Measurements from ENCODE around the gene SFXN2. TPM values are rescaled to one million over a fixed set of nuclear protein-coding genes. Genes with fewer than 3 reads are reported as not detected.
A peak's percentile ranks its signal among the peaks of the same experiment; 100 is the strongest.

The SFXN2 gene
- total RNA-seq, 5 donors from 2014 or later (not counting 1 experiment from before 2014, with no cell fraction given): 9.2 to 32.6 (median 22.6) TPM

GRCh38 chr10:102678842-102679289, 35.6 kb upstream of the SFXN2 start:
- Mint-ChIP-seq H3K4me3 (no peak overlapping the region), H3K36me3 (peaks cover 18% of the 10 kb centered on the region), H3K27me3 (no peaks in the 10 kb centered on the region), H3K27ac (peak overlapping the region; percentile 49 to 73), H3K4me1 (peaks cover 48 to 61% (median 48%) of the 10 kb centered on the region in 3 donors), H3K9me3 (no peaks in the 10 kb centered on the region)
- CTCF ChIA-PET: interaction anchor here in 1 of 2 donors (0.6 kb wide), 1 partner anchor 666 kb away, joined by 3 read pairs; no protein-coding TSS in a partner anchor
- no peak for ATAC-seq (replicated peaks in 1 of 4)
- H3K4me3 ChIP-seq (ENCODE audit: control insufficient read depth in 1 of 2, extremely low read depth in 1 of 2, low read length in 1 of 2): no peak overlapping the region
- DNase-seq: peak in 1 of 35 experiments; percentile 22
- H3K4me1 ChIP-seq (ENCODE audit: control insufficient read depth in 1 of 2, extremely low read depth in 1 of 2, insufficient read depth in 2 of 2, low read length in 2 of 2): peaks cover 33 to 41% of the 10 kb centered on the region in 2 experiments
- WGBS (ENCODE audit: insufficient coverage): 65% methylated on average over 9 of the region's 9 CpGs
- no peaks in the 10 kb centered on the region for H3K9me3 ChIP-seq
- H3K27ac ChIP-seq (ENCODE audit: low read length): no peak overlapping the region
- no peaks in the 10 kb centered on the region for H3K27me3 ChIP-seq (replicated peaks in 1 of 2; ENCODE audit: control insufficient read depth in 2 of 2, extremely low read depth in 1 of 2, insufficient read depth in 2 of 2, low read length in 1 of 2)
- H3K36me3 ChIP-seq (ENCODE audit: control insufficient read depth in 2 of 2, extremely low read depth in 1 of 2, insufficient read depth in 1 of 2, low read length in 1 of 2): peaks cover 0 to 4% of the 10 kb centered on the region in 2 donors
- POLR2A ChIA-PET: interaction anchor here in 1 of 2 donors (0.9 kb wide), 1 partner anchor 7 kb away, joined by 3 read pairs; no protein-coding TSS in a partner anchor

GRCh38 chr10:102679596-102679995, 34.8 kb upstream of the SFXN2 start:
- Mint-ChIP-seq H3K9me3 (no peaks in the 10 kb centered on the region), H3K4me3 (no peak overlapping the region), H3K36me3 (peaks cover 19% of the 10 kb centered on the region), H3K27ac (no peak overlapping the region), H3K4me1 (peaks cover 41 to 53% (median 41%) of the 10 kb centered on the region in 3 donors), H3K27me3 (no peaks in the 10 kb centered on the region)
- Histone ChIP-seq H3K4me3 (ENCODE audit: control insufficient read depth in 1 of 2, extremely low read depth in 1 of 2, low read length in 1 of 2) (no peak overlapping the region), H3K4me1 (ENCODE audit: control insufficient read depth in 1 of 2, extremely low read depth in 1 of 2, insufficient read depth in 2 of 2, low read length in 2 of 2) (peaks cover 32 to 34% of the 10 kb centered on the region in 2 experiments), H3K9me3 (no peaks in the 10 kb centered on the region), H3K27ac (ENCODE audit: low read length) (no peak overlapping the region), H3K27me3 (replicated peaks in 1 of 2; ENCODE audit: control insufficient read depth in 2 of 2, extremely low read depth in 1 of 2, insufficient read depth in 2 of 2, low read length in 1 of 2) (no peaks in the 10 kb centered on the region), H3K36me3 (ENCODE audit: control insufficient read depth in 2 of 2, extremely low read depth in 1 of 2, insufficient read depth in 1 of 2, low read length in 1 of 2) (peaks cover 0 to 4% of the 10 kb centered on the region in 2 donors)
- POLR2A ChIA-PET: no interaction called here
- 100% methylated on average over 3 of the region's 4 CpGs for WGBS (ENCODE audit: insufficient coverage)
- no peak for DNase-seq
- ATAC-seq (replicated peaks in 1 of 4): no peak
- CTCF ChIA-PET: no interaction called here

- DNase-seq (no peak), ATAC-seq (replicated peaks in 1 of 4) (no peak)
- peak overlapping the region in 1 of 2 donors; percentile 31 for H3K27ac Mint-ChIP-seq
- H3K9me3 Mint-ChIP-seq: no peaks in the 10 kb centered on the region
- no peaks in the 10 kb centered on the region for H3K9me3 ChIP-seq
- no peaks in the 10 kb centered on the region for H3K27me3 Mint-ChIP-seq
- WGBS (ENCODE audit: insufficient coverage): no CpG with 5 or more reads among the region's 5 CpGs
- H3K4me3 Mint-ChIP-seq: no peak overlapping the region
- H3K4me1 ChIP-seq (ENCODE audit: control insufficient read depth in 1 of 2, extremely low read depth in 1 of 2, insufficient read depth in 2 of 2, low read length in 2 of 2): peaks cover 12 to 14% of the 10 kb centered on the region in 2 experiments
- H3K27me3 ChIP-seq (replicated peaks in 1 of 2; ENCODE audit: control insufficient read depth in 2 of 2, extremely low read depth in 1 of 2, insufficient read depth in 2 of 2, low read length in 1 of 2): no peaks in the 10 kb centered on the region
- no peak overlapping the region for H3K27ac ChIP-seq (ENCODE audit: low read length)
- ChIA-PET CTCF (no interaction called here), POLR2A (interaction anchor here in 1 of 2 donors (0.7 kb wide), 1 partner anchor 592 kb away, joined by 3 read pairs; no protein-coding TSS in a partner anchor)
- H3K4me1 Mint-ChIP-seq: peaks cover 21 to 32% (median 25%) of the 10 kb centered on the region in 3 donors
- peaks cover 0 to 9% of the 10 kb centered on the region in 2 donors for H3K36me3 ChIP-seq (ENCODE audit: control insufficient read depth in 2 of 2, extremely low read depth in 1 of 2, insufficient read depth in 1 of 2, low read length in 1 of 2)
- H3K36me3 Mint-ChIP-seq: peaks cover 23% of the 10 kb centered on the region
- no peak overlapping the region for H3K4me3 ChIP-seq (ENCODE audit: control insufficient read depth in 1 of 2, extremely low read depth in 1 of 2, low read length in 1 of 2)
These were observed 32.7 kb upstream of the SFXN2 start for GRCh38 chr10:102681696-102682095.

GRCh38 chr10:102682416-102682815, 32.0 kb upstream of the SFXN2 start:
- Histone ChIP-seq H3K9me3 (no peaks in the 10 kb centered on the region), H3K27me3 (replicated peaks in 1 of 2; ENCODE audit: control insufficient read depth in 2 of 2, extremely low read depth in 1 of 2, insufficient read depth in 2 of 2, low read length in 1 of 2) (no peaks in the 10 kb centered on the region), H3K27ac (ENCODE audit: low read length) (no peak overlapping the region), H3K36me3 (ENCODE audit: control insufficient read depth in 2 of 2, extremely low read depth in 1 of 2, insufficient read depth in 1 of 2, low read length in 1 of 2) (peaks cover 0 to 9% of the 10 kb centered on the region in 2 donors), H3K4me1 (ENCODE audit: control insufficient read depth in 1 of 2, extremely low read depth in 1 of 2, insufficient read depth in 2 of 2, low read length in 2 of 2) (peaks cover 10% of the 10 kb centered on the region in 2 experiments), H3K4me3 (ENCODE audit: control insufficient read depth in 1 of 2, extremely low read depth in 1 of 2, low read length in 1 of 2) (no peak overlapping the region)
- H3K4me3 Mint-ChIP-seq: no peak overlapping the region
- peaks cover 14 to 27% (median 19%) of the 10 kb centered on the region in 3 donors for H3K4me1 Mint-ChIP-seq
- ChIA-PET POLR2A (interaction anchor here (0.5 to 0.6 kb wide), 2 partner anchors 36 to 694 kb away, joined by 3 to 6 read pairs; no protein-coding TSS in a partner anchor), CTCF (no interaction called here)
- no peaks in the 10 kb centered on the region for H3K27me3 Mint-ChIP-seq
- no peaks in the 10 kb centered on the region for H3K9me3 Mint-ChIP-seq
- peak in 3 of 4 experiments; percentile 50 to 84 (median 54) for ATAC-seq (replicated peaks in 1 of 4)
- peak overlapping the region in 1 of 2 donors; percentile 0 for H3K27ac Mint-ChIP-seq
- DNase-seq: peak in 6 of 35 experiments; percentile 14 to 44 (median 30)
- WGBS (ENCODE audit: insufficient coverage): 90% methylated on average over 3 of the region's 7 CpGs
- H3K36me3 Mint-ChIP-seq: peaks cover 23% of the 10 kb centered on the region

GRCh38 chr10:102682981-102683380, 31.5 kb upstream of the SFXN2 start:
- Mint-ChIP-seq H3K27ac (no peak overlapping the region), H3K36me3 (peaks cover 23% of the 10 kb centered on the region), H3K4me3 (no peak overlapping the region), H3K9me3 (no peaks in the 10 kb centered on the region), H3K27me3 (no peaks in the 10 kb centered on the region), H3K4me1 (peaks cover 12 to 22% (median 19%) of the 10 kb centered on the region in 3 donors)
- CTCF ChIA-PET: no interaction called here
- Histone ChIP-seq H3K9me3 (no peaks in the 10 kb centered on the region), H3K4me1 (ENCODE audit: control insufficient read depth in 1 of 2, extremely low read depth in 1 of 2, insufficient read depth in 2 of 2, low read length in 2 of 2) (peaks cover 10% of the 10 kb centered on the region in 2 experiments), H3K4me3 (ENCODE audit: control insufficient read depth in 1 of 2, extremely low read depth in 1 of 2, low read length in 1 of 2) (no peak overlapping the region), H3K36me3 (ENCODE audit: control insufficient read depth in 2 of 2, extremely low read depth in 1 of 2, insufficient read depth in 1 of 2, low read length in 1 of 2) (peaks cover 0 to 9% of the 10 kb centered on the region in 2 donors), H3K27ac (ENCODE audit: low read length) (no peak overlapping the region), H3K27me3 (replicated peaks in 1 of 2; ENCODE audit: control insufficient read depth in 2 of 2, extremely low read depth in 1 of 2, insufficient read depth in 2 of 2, low read length in 1 of 2) (no peaks in the 10 kb centered on the region)
- WGBS (ENCODE audit: insufficient coverage): no CpG with 5 or more reads among the region's 4 CpGs
- POLR2A ChIA-PET: no interaction called here
- DNase-seq (no peak), ATAC-seq (replicated peaks in 1 of 4) (no peak)

DNA sequence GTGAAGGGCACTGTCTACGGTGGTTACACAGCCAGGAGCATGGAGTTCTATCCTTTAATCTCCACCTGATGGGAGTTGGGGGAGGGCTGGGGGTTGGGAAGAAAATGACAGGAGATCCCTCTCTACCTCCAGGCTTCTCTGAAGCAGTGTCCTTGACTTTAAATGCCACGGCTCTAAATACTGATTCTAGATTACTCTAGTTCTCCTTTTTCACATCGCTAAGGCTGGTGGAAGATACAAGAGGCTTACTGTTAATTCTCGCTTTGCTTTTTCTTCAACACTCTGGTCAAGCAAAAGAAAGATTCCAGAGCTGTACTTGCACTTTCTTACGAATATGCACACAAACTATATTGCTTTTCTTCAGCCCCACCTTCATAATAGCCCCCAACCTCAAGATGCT, 30.7 kb upstream of the SFXN2 start:
- 100% methylated on average over 4 of the region's 5 CpGs for WGBS (ENCODE audit: insufficient coverage)
- ATAC-seq (replicated peaks in 1 of 4) (no peak), DNase-seq (no peak)
- Mint-ChIP-seq H3K27me3 (no peaks in the 10 kb centered on the region), H3K4me1 (peaks cover 11 to 18% (median 14%) of the 10 kb centered on the region in 3 donors), H3K9me3 (no peaks in the 10 kb centered on the region), H3K27ac (peak overlapping the region; percentile 9 to 61), H3K36me3 (peaks cover 23% of the 10 kb centered on the region), H3K4me3 (no peak overlapping the region)
- Histone ChIP-seq H3K9me3 (no peaks in the 10 kb centered on the region), H3K4me3 (ENCODE audit: control insufficient read depth in 1 of 2, extremely low read depth in 1 of 2, low read length in 1 of 2) (no peak overlapping the region), H3K4me1 (ENCODE audit: control insufficient read depth in 1 of 2, extremely low read depth in 1 of 2, insufficient read depth in 2 of 2, low read length in 2 of 2) (peaks cover 10% of the 10 kb centered on the region in 2 experiments), H3K27me3 (replicated peaks in 1 of 2; ENCODE audit: control insufficient read depth in 2 of 2, extremely low read depth in 1 of 2, insufficient read depth in 2 of 2, low read length in 1 of 2) (no peaks in the 10 kb centered on the region), H3K36me3 (ENCODE audit: control insufficient read depth in 2 of 2, extremely low read depth in 1 of 2, insufficient read depth in 1 of 2, low read length in 1 of 2) (peaks cover 0 to 9% of the 10 kb centered on the region in 2 donors), H3K27ac (ENCODE audit: low read length) (no peak overlapping the region)
- ChIA-PET POLR2A (interaction anchor here in 1 of 2 donors (0.6 kb wide), 1 partner anchor 98 kb away, joined by 6 read pairs; no protein-coding TSS in a partner anchor), CTCF (no interaction called here)

Data from T-cell (primary cell).